Stomach (tissue), 4 donors: ENCODE data around the gene RPL5.

Source experiments
- POLR2AphosphoS5 ChIP-seq, 3 donors: sonication (generic); formaldehyde crosslinking; IDR thresholded peaks; one replicate each; pipeline ENCODE4 v1.6.1; 2016; ENCODE audit warnings: antibody characterized with exemption in 3 of 3
- TF ChIP-seq, protein P1 (sequence below), 7 experiments: fragments of 450-650 bp in 4 of 7; fragments of 200-600 bp in 3 of 7; sonication (generic) in 3 of 7; IDR thresholded peaks; one replicate each; pipeline ENCODE4 v1.5.1; 2016 to 2019; ENCODE audit warnings: antibody characterized with exemption in 7 of 7, control low read depth in 2 of 7, mild to moderate bottlenecking in 1 of 7

DNA sequence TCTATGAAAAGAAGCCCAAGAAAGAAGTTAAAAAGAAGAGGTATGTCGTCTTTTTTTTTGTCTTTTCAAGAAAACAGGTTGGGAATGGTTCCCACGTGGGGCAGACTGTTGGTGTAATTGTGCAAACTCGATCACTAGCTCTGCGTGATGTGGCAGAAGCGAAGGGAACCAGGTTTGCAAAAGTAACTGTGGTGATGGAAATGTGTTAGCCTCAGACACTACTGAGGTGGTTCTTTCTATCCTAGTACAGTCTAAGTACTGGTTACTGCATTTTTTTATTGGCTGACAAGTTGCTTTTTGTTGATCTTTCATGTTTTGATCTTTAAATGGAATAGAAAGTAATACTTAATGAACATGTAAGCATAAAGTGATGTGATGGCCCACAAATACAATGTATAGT, 8.8 kb downstream of the RPL5 start:
- no peak for TF ChIP-seq POLR2AphosphoS5 (IDR thresholded peaks at IDR 0.05)
- TF ChIP-seq, protein P1, sequence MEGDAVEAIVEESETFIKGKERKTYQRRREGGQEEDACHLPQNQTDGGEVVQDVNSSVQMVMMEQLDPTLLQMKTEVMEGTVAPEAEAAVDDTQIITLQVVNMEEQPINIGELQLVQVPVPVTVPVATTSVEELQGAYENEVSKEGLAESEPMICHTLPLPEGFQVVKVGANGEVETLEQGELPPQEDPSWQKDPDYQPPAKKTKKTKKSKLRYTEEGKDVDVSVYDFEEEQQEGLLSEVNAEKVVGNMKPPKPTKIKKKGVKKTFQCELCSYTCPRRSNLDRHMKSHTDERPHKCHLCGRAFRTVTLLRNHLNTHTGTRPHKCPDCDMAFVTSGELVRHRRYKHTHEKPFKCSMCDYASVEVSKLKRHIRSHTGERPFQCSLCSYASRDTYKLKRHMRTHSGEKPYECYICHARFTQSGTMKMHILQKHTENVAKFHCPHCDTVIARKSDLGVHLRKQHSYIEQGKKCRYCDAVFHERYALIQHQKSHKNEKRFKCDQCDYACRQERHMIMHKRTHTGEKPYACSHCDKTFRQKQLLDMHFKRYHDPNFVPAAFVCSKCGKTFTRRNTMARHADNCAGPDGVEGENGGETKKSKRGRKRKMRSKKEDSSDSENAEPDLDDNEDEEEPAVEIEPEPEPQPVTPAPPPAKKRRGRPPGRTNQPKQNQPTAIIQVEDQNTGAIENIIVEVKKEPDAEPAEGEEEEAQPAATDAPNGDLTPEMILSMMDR (IDR thresholded peaks at IDR 0.05): no peak
